H7 (cell line): ENCODE results near the gene NFIA. TPM values are rescaled to one million over a fixed set of nuclear protein-coding genes. Genes with fewer than 3 reads are reported as not detected.

Experiments
- DNase-seq: peaks from one replicate; pipeline ENCODE4 v3.0.0; 2012
- H3K27me3 ChIP-seq: 2 replicates; pipeline ENCODE4 v1.6.0; 2011; ENCODE audit warnings: mild to moderate bottlenecking, low read length; ENCODE audit not compliant: control insufficient read depth, insufficient read depth
- H3K36me3 ChIP-seq: replicated peaks from 2 replicates; pipeline ENCODE4 v1.5.1; 2011; ENCODE audit warnings: low read length; ENCODE audit not compliant: control insufficient read depth, insufficient read depth
- H3K4me3 ChIP-seq: 2 replicates; pipeline ENCODE4 v1.5.1; 2011; ENCODE audit warnings: low read depth, mild to moderate bottlenecking, control low read depth, low read length, moderate library complexity; ENCODE audit not compliant: insufficient read depth
- total RNA-seq: library from RNA; depleted of rRNA; stranded (reverse); fragments of >200 nt; shearing (Covaris generic); gene quantifications from 2 replicates; pipeline ENCODE4 v1.2.3, GENCODE V29; 2014

The NFIA gene
- total RNA-seq, 1 experiment from 2014 or later, result 11.3 TPM

- no peaks in the 10 kb centered on the region for H3K27me3 ChIP-seq
- DNase-seq, result no peak
- H3K4me3 ChIP-seq, result no peak overlapping the region
- H3K36me3 ChIP-seq, result no peaks in the 10 kb centered on the region
These were observed 15.4 kb downstream of the NFIA start for GRCh38 chr1:61097722-61098121.

DNA sequence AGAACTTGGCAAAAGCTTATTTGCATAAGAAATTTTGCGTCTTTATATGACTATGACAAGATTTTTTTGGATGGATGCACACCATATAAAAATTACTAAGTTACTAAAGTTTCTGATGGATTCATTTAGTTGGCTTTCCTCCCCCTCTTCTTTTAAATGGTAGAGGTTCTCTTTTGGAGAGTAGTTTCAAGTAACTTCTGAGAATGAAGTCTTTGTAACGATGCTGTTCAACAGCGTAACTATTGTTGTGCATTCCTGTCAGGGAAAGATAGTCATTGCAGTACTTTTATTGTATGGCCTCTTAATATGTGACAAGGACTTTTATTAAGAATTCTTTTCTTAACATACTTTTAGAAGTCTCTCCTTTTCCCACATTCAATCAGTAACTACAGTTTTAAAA lies 16.0 kb downstream of the NFIA start:
- DNase-seq, result no peak
- Histone ChIP-seq H3K27me3 (no peaks in the 10 kb centered on the region), H3K4me3 (no peak overlapping the region), H3K36me3 (no peaks in the 10 kb centered on the region)

GRCh38 chr1:61098906-61099437 lies 16.6 kb downstream of the NFIA start:
- no peaks in the 10 kb centered on the region for H3K36me3 ChIP-seq
- no peak overlapping the region for H3K4me3 ChIP-seq
- DNase-seq, result no peak
- no peaks in the 10 kb centered on the region for H3K27me3 ChIP-seq

- Histone ChIP-seq H3K27me3 (no peaks in the 10 kb centered on the region), H3K4me3 (no peak overlapping the region), H3K36me3 (no peaks in the 10 kb centered on the region)
- no peak for DNase-seq
These were observed 18.2 kb downstream of the NFIA start for GRCh38 chr1:61100578-61100977.

DNA sequence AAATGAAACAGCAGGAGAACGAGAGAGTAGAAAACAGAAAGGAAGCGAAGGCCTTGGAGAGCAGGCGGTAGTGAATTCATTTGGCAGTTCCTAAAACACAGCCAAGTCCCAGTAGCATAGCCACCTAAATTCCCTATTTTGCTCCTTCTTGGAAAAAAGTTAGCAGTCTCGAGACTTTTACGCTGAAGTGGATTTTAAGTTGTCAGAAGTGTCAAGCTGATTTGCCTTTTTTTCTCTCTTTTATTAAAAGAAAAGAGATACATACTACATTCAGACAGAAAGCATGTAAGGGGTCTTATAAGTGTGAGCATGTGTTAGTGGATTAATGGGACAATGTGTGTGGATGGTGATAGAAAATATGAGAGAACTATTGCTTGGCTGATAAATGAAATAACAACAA lies 19.2 kb downstream of the NFIA start:
- DNase-seq, result no peak
- no peaks in the 10 kb centered on the region for H3K36me3 ChIP-seq
- H3K4me3 ChIP-seq, result no peak overlapping the region
- H3K27me3 ChIP-seq, result no peaks in the 10 kb centered on the region

DNA sequence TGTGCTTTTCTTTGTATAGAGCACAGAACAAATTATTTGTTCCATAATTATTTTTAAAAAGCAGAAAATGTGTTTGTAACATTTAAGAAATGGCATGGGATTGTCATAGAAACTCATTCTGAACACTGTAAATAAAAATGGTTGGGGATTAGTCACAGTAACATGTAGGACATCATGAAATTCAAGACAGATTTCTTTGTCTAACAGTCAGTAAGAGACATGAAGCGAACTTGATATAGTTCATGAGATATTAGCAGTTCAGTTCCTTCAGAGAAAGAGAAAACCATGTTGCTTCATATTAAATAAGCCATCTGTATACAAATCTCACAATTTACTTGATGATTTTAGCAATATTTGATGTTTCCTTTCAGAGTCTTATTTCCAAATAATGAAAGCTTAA lies 19.7 kb downstream of the NFIA start:
- DNase-seq, result no peak
- Histone ChIP-seq H3K4me3 (no peak overlapping the region), H3K36me3 (no peaks in the 10 kb centered on the region), H3K27me3 (no peaks in the 10 kb centered on the region)

DNA sequence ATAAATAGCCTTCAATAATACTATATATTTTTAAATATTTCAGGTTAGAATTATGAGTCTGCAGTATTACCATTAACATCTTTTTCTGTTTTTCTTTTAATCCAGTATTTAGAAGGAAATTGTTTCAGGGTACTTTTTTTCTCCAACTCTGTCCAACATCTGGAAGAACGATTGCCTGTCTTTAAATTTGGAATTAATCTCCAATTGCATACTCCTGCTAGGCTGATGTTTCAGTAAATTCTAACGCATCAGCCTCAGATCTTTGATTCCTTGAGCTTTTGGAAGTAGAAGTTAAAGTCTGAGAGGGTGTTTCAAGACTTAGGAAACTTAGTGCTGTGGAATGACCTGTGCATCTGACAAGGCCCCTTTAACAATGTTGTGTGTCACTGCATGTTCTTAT lies 20.3 kb downstream of the NFIA start:
- Histone ChIP-seq H3K36me3 (no peaks in the 10 kb centered on the region), H3K4me3 (no peak overlapping the region), H3K27me3 (no peaks in the 10 kb centered on the region)
- DNase-seq, result no peak

DNA sequence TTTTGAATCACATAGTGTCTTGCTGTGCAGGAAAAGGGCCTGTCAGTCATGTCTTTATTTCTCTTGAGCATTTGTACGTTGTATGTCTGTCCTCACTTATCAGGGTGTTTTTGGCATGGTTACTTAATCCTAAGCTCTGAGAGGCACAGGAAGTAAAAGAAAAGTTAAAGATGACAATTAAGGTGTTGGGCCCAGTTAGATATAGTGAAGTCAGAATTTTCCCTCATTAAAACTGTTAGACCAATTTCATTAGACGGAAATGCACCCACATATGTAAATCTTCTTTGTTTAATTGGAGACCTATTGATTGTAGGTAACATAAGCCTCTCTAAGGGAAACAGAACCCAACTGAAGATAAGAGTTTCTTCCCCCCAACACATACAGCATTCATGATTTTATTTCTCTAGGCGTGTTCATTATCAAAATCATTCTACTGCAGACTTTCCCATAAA lies 21.9 kb downstream of the NFIA start:
- no peaks in the 10 kb centered on the region for H3K36me3 ChIP-seq
- no peaks in the 10 kb centered on the region for H3K27me3 ChIP-seq
- no peak for DNase-seq
- H3K4me3 ChIP-seq, result no peak overlapping the region

DNA sequence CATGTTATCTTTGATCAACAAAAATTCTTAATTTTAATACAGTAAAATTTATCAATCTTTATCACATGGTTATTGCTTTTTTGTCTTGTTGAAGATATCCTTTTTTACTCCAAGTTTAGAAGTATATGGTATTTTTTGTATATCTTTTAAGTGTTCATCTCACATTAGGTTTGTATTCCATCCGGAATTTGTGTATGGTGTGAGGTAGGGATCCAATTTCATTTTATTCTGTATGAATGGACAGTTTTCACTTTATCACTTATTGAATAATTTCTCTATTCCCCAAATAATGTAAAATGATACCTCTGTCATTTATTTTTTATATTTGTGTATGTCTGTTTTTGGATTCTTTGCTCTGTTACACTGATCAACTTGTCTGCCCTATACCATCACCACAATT lies 25.3 kb downstream of the NFIA start:
- Histone ChIP-seq H3K4me3 (no peak overlapping the region), H3K36me3 (no peaks in the 10 kb centered on the region), H3K27me3 (no peaks in the 10 kb centered on the region)
- no peak for DNase-seq

- Histone ChIP-seq H3K36me3 (no peaks in the 10 kb centered on the region), H3K27me3 (no peaks in the 10 kb centered on the region), H3K4me3 (no peak overlapping the region)
- DNase-seq, result no peak
These were observed 26.8 kb downstream of the NFIA start for GRCh38 chr1:61109158-61109557.

GRCh38 chr1:61109910-61110309 lies 27.5 kb downstream of the NFIA start:
- no peak for DNase-seq
- Histone ChIP-seq H3K27me3 (no peaks in the 10 kb centered on the region), H3K36me3 (no peaks in the 10 kb centered on the region), H3K4me3 (no peak overlapping the region)

GRCh38 chr1:61110554-61110953 lies 28.2 kb downstream of the NFIA start:
- no peak for DNase-seq
- Histone ChIP-seq H3K27me3 (no peaks in the 10 kb centered on the region), H3K4me3 (no peak overlapping the region), H3K36me3 (no peaks in the 10 kb centered on the region)

DNA sequence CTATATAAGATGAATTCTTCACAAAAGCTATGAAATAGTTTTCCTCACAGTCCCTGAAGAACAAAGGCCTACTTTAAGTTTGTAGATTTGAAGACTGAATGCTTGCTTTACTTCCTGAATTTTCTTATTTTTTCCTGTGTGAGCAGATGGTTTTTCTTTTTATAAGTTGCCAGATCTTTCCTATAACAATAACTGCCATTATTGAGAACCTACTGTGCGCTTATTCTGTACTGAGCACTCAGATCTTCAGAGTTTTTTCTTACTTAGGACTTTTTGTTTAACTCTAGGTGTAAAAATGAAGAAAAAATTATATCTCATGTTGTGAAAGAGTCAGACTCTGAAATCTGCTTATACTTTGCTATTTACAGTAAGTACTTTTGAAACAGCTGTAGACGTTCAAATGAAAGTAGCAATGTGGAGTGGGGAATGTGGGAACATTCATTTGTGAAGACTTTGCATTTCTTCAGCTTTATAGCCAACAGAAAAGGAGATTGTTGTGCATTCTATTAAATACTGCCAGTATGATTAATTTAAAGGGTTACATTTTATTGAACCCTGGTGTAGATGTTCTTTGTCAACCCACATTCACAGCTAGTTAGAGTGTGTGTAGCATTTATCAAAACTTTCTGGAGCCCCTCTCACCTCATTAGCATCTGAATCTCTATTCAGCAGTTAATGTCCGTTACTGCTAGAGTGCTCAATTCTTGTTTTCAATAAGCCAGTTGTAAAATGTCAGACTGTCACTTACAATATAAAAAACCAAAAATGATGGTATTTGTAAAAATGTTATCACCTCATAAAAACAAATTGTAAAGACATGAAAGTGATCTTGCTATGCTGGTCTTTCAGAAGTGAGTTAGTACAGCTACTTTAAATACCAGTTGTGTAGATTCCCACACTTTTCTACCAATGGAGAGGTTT lies 29.0 kb downstream of the NFIA start:
- Histone ChIP-seq H3K36me3 (no peaks in the 10 kb centered on the region), H3K27me3 (no peaks in the 10 kb centered on the region), H3K4me3 (no peak overlapping the region)
- no peak for DNase-seq

GRCh38 chr1:61114178-61114870 lies 32.0 kb downstream of the NFIA start:
- Histone ChIP-seq H3K36me3 (no peaks in the 10 kb centered on the region), H3K27me3 (no peaks in the 10 kb centered on the region), H3K4me3 (no peak overlapping the region)
- DNase-seq, result no peak

GRCh38 chr1:61115436-61115835 lies 33.1 kb downstream of the NFIA start:
- H3K4me3 ChIP-seq, result no peak overlapping the region
- no peaks in the 10 kb centered on the region for H3K36me3 ChIP-seq
- H3K27me3 ChIP-seq, result no peaks in the 10 kb centered on the region
- no peak for DNase-seq
